ENCODE results near the gene CEP83. TPM values are rescaled to one million over a fixed set of nuclear protein-coding genes. Genes with fewer than 3 reads are reported as not detected.

Gene CEP83
- total RNA-seq, 1 experiment from 2014 or later = 19.2 TPM

DNA sequence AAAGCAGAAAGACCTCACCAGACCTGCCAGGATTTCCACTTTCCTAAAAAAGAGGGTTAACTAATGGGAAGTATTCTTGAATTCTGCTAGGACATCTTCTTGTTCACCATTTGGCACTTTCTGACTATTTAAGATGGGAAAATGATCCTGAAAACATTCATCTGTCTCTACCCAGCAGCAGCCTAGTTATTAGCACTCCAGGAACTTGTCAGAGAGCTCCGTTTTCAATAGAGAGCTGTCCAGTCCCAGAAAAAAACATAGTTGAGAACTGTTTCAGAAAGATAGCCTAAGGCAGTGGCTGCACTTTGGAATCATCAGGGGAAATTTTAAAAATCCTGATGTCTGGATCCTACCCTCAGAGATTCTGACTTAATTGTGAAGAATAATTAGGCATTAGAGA, 22.1 kb upstream of the CEP83 start:
- Histone ChIP-seq H3K4me1 (ENCODE audit: control insufficient read depth in 1 of 2, insufficient read depth in 2 of 2, low read length in 2 of 2) (no peaks in the 10 kb centered on the region), H3K9ac (ENCODE audit: low read length) (no peak overlapping the region), H4K20me1 (ENCODE audit: insufficient read depth) (no peaks in the 10 kb centered on the region), H3K27ac (ENCODE audit: low read depth, low read length) (no peak overlapping the region), H3K79me2 (ENCODE audit: insufficient read depth, low read length) (no peaks in the 10 kb centered on the region), H3K9me2 (ENCODE audit: insufficient read depth) (no peaks in the 10 kb centered on the region), H3K4me2 (ENCODE audit: low read length) (no peak overlapping the region), H3K4me3 (replicated peaks in 1 of 2; ENCODE audit: low read depth in 1 of 2, low read length in 2 of 2) (no peak overlapping the region), H3K27me3 (ENCODE audit: insufficient read depth, low read length) (no peaks in the 10 kb centered on the region), H2AFZ (ENCODE audit: low read depth, low read length, poor library complexity, severe bottlenecking) (no peak overlapping the region), H3K9me3 (ENCODE audit: control insufficient read depth in 1 of 2, insufficient read depth in 1 of 2, low read depth in 1 of 2, low read length in 2 of 2) (no peaks in the 10 kb centered on the region), H3K36me3 (ENCODE audit: control insufficient read depth in 1 of 2, insufficient read depth in 2 of 2, low read length in 2 of 2) (no peaks in the 10 kb centered on the region)
- ATAC-seq (no peak), DNase-seq (ENCODE audit: low read depth, low spot score) (no peak)
- intact Hi-C loops (cut with micrococcal nuclease) = no loop called here
- no TSS peak for BruUV-seq (replicated peaks)
- RAD21 ChIA-PET (ENCODE audit: low non-redundant PET in 1 of 2, low total read pairs in 2 of 2, uncharacterized antibody in 2 of 2, unreplicated experiment in 2 of 2) = no interaction called here
- POLR2A ChIA-PET = interaction anchor here (0.6 kb wide), 1 partner anchor 269 kb away, joined by 3 read pairs; no protein-coding TSS in a partner anchor
- CTCF ChIA-PET = no interaction called here
- TF ChIP-seq FOSL1 (IDR thresholded peaks at IDR 0.05; ENCODE audit: low read depth) (no peak), ZFX (IDR thresholded peaks at IDR 0.05) (no peak), ZBTB33 (IDR thresholded peaks at IDR 0.05; ENCODE audit: extremely low read depth, insufficient replicate concordance, low read length) (no peak), ZNF274 (IDR thresholded peaks at IDR 0.05; ENCODE audit: low read depth, low read length) (no peak), SIN3A (IDR thresholded peaks at IDR 0.05; ENCODE audit: low read depth) (no peak), YY1 (IDR thresholded peaks at IDR 0.05; ENCODE audit: extremely low read depth, insufficient replicate concordance, low read depth, low read length) (no peak), POLR2AphosphoS5 (IDR thresholded peaks at IDR 0.05; ENCODE audit: low read depth, low read length) (no peak), RAD21 (IDR thresholded peaks at IDR 0.05; ENCODE audit: low read depth) (no peak), POLR2A (IDR thresholded peaks at IDR 0.05; ENCODE audit: borderline replicate concordance, extremely low read depth, insufficient read depth, insufficient read length) (no peak), CEBPB (IDR thresholded peaks at IDR 0.05; ENCODE audit: low read depth) (no peak), SP1 (IDR thresholded peaks at IDR 0.05; ENCODE audit: low read depth) (no peak), EZH2phosphoT487 (IDR thresholded peaks at IDR 0.05; ENCODE audit: borderline replicate concordance) (no peak), JUND (IDR thresholded peaks at IDR 0.05) (no peak), EGR1 (IDR thresholded peaks at IDR 0.05; ENCODE audit: low read depth) (no peak), ELF1 (IDR thresholded peaks at IDR 0.05; ENCODE audit: borderline replicate concordance, low read depth) (no peak), EZH2 (IDR thresholded peaks at IDR 0.05) (no peak), CBX3 (IDR thresholded peaks at IDR 0.05; ENCODE audit: low read depth) (no peak), SRF (IDR thresholded peaks at IDR 0.05; ENCODE audit: low read depth) (no peak)

All from HCT116 (cell line).